Epithelial cell of proximal tubule (primary cell): Measurements from ENCODE around the gene MAGI1. TPM values are rescaled to one million over a fixed set of nuclear protein-coding genes. Genes with fewer than 3 reads are reported as not detected.
A peak's percentile ranks its signal among the peaks of the same experiment; 100 is the strongest.
"Not testable (repeated sequence)": the region's sequence is repeated elsewhere in the genome, so short reads cannot be mapped to it uniquely, and the experiment has no call there.

Experiments used
- DNase-seq: peaks from one replicate; pipeline ENCODE4 v3.0.0-alpha.2; 2011; ENCODE audit warnings: low read depth
- H3K4me3 ChIP-seq: 2 replicates; pipeline ENCODE4 v1.5.1; 2011; ENCODE audit warnings: low read depth, mild to moderate bottlenecking, low read length
- CTCF ChIP-seq: conservative IDR thresholded peaks from 2 replicates; pipeline ENCODE4 v1.5.1; 2012; ENCODE audit warnings: low read depth, mild to moderate bottlenecking, low read length
- total RNA-seq: library from RNA; depleted of rRNA; stranded (reverse); fragments of >200 nt; gene quantifications from 2 replicates; pipeline ENCODE4 v1.2.3, GENCODE V29; 2015

MAGI1 gene
- total RNA-seq, 1 donor from 2014 or later = 9.6 TPM

GRCh38 chr3:65864357-65864904 lies 174.3 kb downstream of the MAGI1 start:
- DNase-seq = no peak
- TF ChIP-seq CTCF = no peak

GRCh38 chr3:65861718-65862117 lies 177.0 kb downstream of the MAGI1 start:
- TF ChIP-seq CTCF = no peak
- DNase-seq = no peak

More at GRCh38 chr3:65864357-65864904, 174.3 kb downstream of the MAGI1 start:
- no peak overlapping the region for H3K4me3 ChIP-seq

GRCh38 chr3:65859612-65860011 lies 179.1 kb downstream of the MAGI1 start:
- H3K4me3 ChIP-seq, DNase-seq: not testable (repeated sequence)

More at GRCh38 chr3:65861718-65862117, 177.0 kb downstream of the MAGI1 start:
- no peak overlapping the region for H3K4me3 ChIP-seq

- no peak for TF ChIP-seq CTCF
- no peak for DNase-seq
- no peak overlapping the region for H3K4me3 ChIP-seq
Measured at GRCh38 chr3:65858749-65859148, 180.0 kb downstream of the MAGI1 start.

GRCh38 chr3:65857327-65857726 lies 181.4 kb downstream of the MAGI1 start:
- no peak overlapping the region for H3K4me3 ChIP-seq
- no peak for DNase-seq
- no peak for TF ChIP-seq CTCF

GRCh38 chr3:65856907-65857306 lies 181.8 kb downstream of the MAGI1 start:
- H3K4me3 ChIP-seq = no peak overlapping the region
- no peak for TF ChIP-seq CTCF
- peak; percentile 48 for DNase-seq

GRCh38 chr3:65855370-65856100 lies 183.2 kb downstream of the MAGI1 start:
- H3K4me3 ChIP-seq = no peak overlapping the region
- TF ChIP-seq CTCF = no peak
- peak; percentile 82 for DNase-seq
